ENCODE results near the gene CASQ1.

GRCh38 chr1:160158031-160158430 is 32.3 kb upstream of the CASQ1 start:
- no peak for TF ChIP-seq EZH2 (IDR thresholded peaks at IDR 0.05; ENCODE audit: insufficient read depth, low read length)
- TF ChIP-seq CTCF (IDR thresholded peaks at IDR 0.05; ENCODE audit: insufficient read depth, low read depth, low read length) = no peak

Measured in astrocyte (in vitro differentiated cells and primary cell).